ENCODE results near the gene SLC9C1.
A peak's percentile ranks its signal among the peaks of the same experiment; 100 is the strongest.

SLC9C1 gene

GRCh38 chr3:112129925-112130637 lies 163.9 kb downstream of the SLC9C1 start:
- DNase-seq: no peak

- DNase-seq: no peak
These were observed 164.9 kb downstream of the SLC9C1 start for GRCh38 chr3:112128843-112129727.

- no peak for DNase-seq
These were observed 166.2 kb downstream of the SLC9C1 start for GRCh38 chr3:112127522-112128494.

- no peak for DNase-seq
These were observed 167.5 kb downstream of the SLC9C1 start for GRCh38 chr3:112126511-112126911.

- no peak for DNase-seq
These were observed 169.0 kb downstream of the SLC9C1 start for GRCh38 chr3:112124907-112125607.

GRCh38 chr3:112123548-112123947 lies 170.5 kb downstream of the SLC9C1 start:
- DNase-seq: no peak

- DNase-seq: no peak
These were observed 171.1 kb downstream of the SLC9C1 start for GRCh38 chr3:112122870-112123269.

GRCh38 chr3:112121577-112122547 lies 172.2 kb downstream of the SLC9C1 start:
- no peak for DNase-seq

- DNase-seq: no peak
These were observed 173.8 kb downstream of the SLC9C1 start for GRCh38 chr3:112119962-112120836.

- DNase-seq: no peak
These were observed 176.0 kb downstream of the SLC9C1 start for GRCh38 chr3:112117841-112118571.

GRCh38 chr3:112117415-112117814 lies 176.6 kb downstream of the SLC9C1 start:
- no peak for DNase-seq

GRCh38 chr3:112116748-112117186 lies 177.2 kb downstream of the SLC9C1 start:
- no peak for DNase-seq

- no peak for DNase-seq
These were observed 178.1 kb downstream of the SLC9C1 start for GRCh38 chr3:112115806-112116383.

- no peak for DNase-seq
These were observed 178.8 kb downstream of the SLC9C1 start for GRCh38 chr3:112115161-112115739.

- no peak for DNase-seq
These were observed 179.3 kb downstream of the SLC9C1 start for GRCh38 chr3:112114576-112115160.

- DNase-seq: peak; percentile 47
These were observed 182.1 kb downstream of the SLC9C1 start for GRCh38 chr3:112111785-112112402.

- no peak for DNase-seq
These were observed 184.7 kb downstream of the SLC9C1 start for GRCh38 chr3:112109322-112109721.
